ENCODE results near the gene MEX3C.

MEX3C gene

DNA sequence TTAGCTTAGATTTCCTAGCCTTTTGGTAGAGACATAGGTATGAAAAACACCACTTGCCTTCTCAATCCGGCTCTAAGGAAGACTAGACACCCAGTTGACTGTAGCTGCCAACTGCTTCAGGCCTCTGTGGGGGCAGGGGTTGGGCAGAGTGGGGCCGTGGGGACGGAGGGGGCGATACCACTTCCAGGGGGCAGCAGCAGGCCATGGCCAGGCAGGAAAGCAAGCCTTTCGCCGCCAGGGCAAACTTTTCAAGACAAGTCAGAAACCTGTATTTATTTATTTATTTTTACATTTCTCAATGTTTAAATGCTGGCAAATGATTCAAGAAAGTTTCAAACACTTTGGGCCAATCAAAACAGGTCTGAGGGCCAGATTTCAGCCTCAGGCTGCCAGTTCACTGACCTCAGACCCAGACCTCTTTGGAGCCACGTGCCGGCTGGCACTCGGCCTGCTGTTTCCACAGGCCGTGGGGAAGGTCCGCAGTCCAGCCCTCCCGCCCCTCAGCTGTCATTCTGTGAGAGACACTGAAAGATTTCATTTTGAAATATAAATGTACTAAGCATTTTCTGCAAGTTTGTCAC lies 63.8 kb downstream of the MEX3C start:
- H3K27ac ChIP-seq: no peak overlapping the region
- TF ChIP-seq, protein P1, sequence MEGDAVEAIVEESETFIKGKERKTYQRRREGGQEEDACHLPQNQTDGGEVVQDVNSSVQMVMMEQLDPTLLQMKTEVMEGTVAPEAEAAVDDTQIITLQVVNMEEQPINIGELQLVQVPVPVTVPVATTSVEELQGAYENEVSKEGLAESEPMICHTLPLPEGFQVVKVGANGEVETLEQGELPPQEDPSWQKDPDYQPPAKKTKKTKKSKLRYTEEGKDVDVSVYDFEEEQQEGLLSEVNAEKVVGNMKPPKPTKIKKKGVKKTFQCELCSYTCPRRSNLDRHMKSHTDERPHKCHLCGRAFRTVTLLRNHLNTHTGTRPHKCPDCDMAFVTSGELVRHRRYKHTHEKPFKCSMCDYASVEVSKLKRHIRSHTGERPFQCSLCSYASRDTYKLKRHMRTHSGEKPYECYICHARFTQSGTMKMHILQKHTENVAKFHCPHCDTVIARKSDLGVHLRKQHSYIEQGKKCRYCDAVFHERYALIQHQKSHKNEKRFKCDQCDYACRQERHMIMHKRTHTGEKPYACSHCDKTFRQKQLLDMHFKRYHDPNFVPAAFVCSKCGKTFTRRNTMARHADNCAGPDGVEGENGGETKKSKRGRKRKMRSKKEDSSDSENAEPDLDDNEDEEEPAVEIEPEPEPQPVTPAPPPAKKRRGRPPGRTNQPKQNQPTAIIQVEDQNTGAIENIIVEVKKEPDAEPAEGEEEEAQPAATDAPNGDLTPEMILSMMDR (IDR thresholded peaks at IDR 0.05): no peak
- TF ChIP-seq ZFX (IDR thresholded peaks at IDR 0.05; ENCODE audit: borderline replicate concordance): no peak

DNA sequence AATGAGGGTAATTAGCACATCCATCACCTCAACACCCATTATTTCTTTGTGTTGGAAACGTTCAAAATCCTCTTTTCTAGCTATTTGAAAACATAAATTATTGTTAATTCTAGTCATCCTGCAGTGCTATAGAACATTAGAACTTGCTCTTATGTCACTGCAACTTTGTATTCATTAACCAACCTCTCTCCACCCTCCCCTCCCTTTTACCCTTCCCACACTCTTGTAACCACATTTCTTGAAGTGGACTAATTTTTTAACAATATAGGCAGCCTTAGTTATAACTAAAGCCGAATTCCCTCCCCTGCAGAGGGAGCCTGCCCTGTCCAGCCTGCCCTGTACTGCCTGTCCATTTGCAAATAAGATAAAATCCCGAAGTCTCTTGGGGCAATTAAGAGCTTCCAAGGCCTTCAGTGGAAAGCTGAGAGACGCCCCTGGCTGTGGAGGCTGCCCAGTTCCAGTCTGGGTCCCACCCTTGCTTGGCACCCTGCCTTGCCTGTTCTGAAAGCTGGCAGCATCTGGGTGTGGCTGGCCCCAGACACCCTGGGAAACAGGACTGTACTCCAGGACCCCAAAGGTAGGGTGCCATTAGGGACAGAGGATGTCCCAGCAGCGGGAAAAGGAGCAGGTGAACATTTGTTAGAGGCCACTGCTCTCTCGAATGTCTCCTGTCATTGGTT lies 65.1 kb downstream of the MEX3C start:
- TF ChIP-seq ZFX (IDR thresholded peaks at IDR 0.05; ENCODE audit: borderline replicate concordance): no peak
- TF ChIP-seq, protein P1 (IDR thresholded peaks at IDR 0.05): no peak
- no peak overlapping the region for H3K27ac ChIP-seq

DNA sequence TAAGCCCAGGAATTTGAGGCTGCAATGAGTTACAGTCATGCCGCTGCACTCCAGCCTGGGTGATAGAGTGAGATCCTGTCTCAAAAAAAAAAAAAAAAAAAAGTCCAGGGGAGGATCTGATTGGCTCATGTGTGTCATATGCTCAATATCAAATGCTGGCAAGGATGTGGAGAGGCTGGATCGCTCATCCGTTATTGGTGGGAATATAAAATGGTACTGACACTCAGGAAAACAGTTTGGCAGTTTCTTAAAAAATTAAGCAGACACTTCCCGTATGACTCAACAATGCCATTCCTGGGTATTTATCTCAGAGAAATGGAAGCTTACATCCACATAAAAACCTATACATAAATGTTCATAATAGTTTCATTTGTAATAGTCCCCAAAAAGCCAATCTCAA lies 68.9 kb downstream of the MEX3C start:
- TF ChIP-seq, protein P1 (IDR thresholded peaks at IDR 0.05): no peak
- TF ChIP-seq ZFX (IDR thresholded peaks at IDR 0.05; ENCODE audit: borderline replicate concordance): no peak
- H3K27ac ChIP-seq: no peak overlapping the region

DNA sequence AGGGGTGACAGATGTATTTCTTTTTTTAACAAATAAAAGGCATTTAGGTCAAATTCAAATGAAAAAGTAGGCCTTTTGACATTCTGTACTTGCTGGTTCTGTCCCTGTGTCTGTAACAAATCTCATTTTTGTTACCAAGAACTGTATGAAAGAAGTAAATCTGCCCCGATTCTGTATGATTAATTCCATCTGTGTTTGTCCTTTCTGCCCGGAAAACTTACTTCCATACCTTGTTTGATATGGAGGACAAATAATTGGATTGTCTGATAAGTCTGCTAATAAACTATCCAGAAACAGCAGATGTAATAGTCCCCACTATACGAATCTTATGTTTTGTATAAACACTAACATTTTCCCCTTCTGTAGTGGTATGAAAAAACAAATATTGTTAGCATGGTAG lies 69.8 kb downstream of the MEX3C start:
- H3K27ac ChIP-seq: no peak overlapping the region

DNA sequence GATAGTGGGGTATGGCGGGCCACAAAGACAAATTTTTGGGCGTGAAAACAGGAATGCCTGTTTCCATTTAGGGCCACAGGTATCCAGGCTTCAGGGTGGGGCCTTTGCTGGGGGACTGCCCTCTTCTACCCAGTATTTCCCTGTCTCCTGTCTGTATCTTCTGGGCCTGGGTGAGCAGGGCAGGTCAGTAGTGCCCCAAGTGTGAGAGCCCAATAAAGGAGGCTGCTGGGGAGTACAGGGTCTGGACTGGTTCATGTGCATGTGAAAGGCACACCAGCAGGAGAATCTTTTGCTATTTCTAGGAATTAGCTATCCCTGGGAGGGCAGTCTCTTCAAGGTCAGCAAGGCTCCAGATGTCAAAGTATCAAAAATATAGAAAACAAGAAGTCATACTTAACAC lies 71.5 kb downstream of the MEX3C start:
- H3K27ac ChIP-seq: no peak overlapping the region
- TF ChIP-seq, protein P1 (IDR thresholded peaks at IDR 0.05): no peak
- TF ChIP-seq ZFX (IDR thresholded peaks at IDR 0.05; ENCODE audit: borderline replicate concordance): no peak

More for the DNA sequence above, 69.8 kb downstream of the MEX3C start:
- TF ChIP-seq, protein P1 (IDR thresholded peaks at IDR 0.05): no peak
- no peak for TF ChIP-seq ZFX (IDR thresholded peaks at IDR 0.05; ENCODE audit: borderline replicate concordance)
